K562 (cell line): ENCODE data around the gene PRICKLE2. TPM values are rescaled to one million over a fixed set of nuclear protein-coding genes. Genes with fewer than 3 reads are reported as not detected.
A peak's percentile ranks its signal among the peaks of the same experiment; 100 is the strongest.

Experiments used
- ATAC-seq: fragments of 200-7000 bp; cut with Tn5 transposase; 3 replicates; pipeline ENCODE4 v1.9.1; 2020; ENCODE audit warnings: moderate library complexity
- BruUV-seq: library from RNA; stranded (reverse); fragments of 400-500 nt; replicated peaks from 2 replicates; lab custom pipeline; 2021; lab: Mats Ljungman, UMichigan
- CTCF ChIA-PET: fragments of 300-600 bp; formaldehyde crosslinking; extraction: SDS; loops from one replicate; lab custom pipeline; 2021; ENCODE audit warnings: low intra/inter-chr PET ratio; lab: Yijun Ruan, JAX
- POLR2A ChIA-PET: fragments of 300-600, 350-650 bp; sonication (Branson Sonifier 250); formaldehyde crosslinking; extraction: SDS; loops from one replicate; lab custom pipeline; 2021; ENCODE audit warnings: antibody characterized with exemption, inconsistent platforms; lab: Yijun Ruan, JAX
- DNase-seq, 4 experiments: peaks; one replicate each; pipeline versions ENCODE4 v3.0.0 to v3.0.0-alpha.2; 2011 to 2018; ENCODE audit warnings: low spot score in 3 of 4, mixed read lengths in 3 of 4; ENCODE audit errors: extremely low read depth in 1 of 4
- FAIRE-seq: peaks from 2 replicates; lab custom pipeline; 2011; peaks lifted over from hg19 to GRCh38; lab: Jason Lieb, UNC
- H2AFZ ChIP-seq: 2 replicates; pipeline ENCODE4 v1.6.0; 2011; ENCODE audit warnings: low read depth, low read length, control low read depth, inconsistent platforms
- H3K27ac ChIP-seq: fragments of 200-600 bp; 3 replicates; pipeline ENCODE4 v1.8.0; 2011; ENCODE audit warnings: low read depth, mild to moderate bottlenecking, control low read depth, inconsistent platforms, low read length, moderate library complexity, mixed read lengths; ENCODE audit errors: extremely low read depth
- H3K27me3 ChIP-seq, 2 experiments: fragments of 300-600 bp in 1 of 2; 2 replicates in 1 of 2; 3 replicates in 1 of 2; pipeline versions ENCODE4 v1.6.0 to v1.8.0; 2011; ENCODE audit warnings: inconsistent platforms in 2 of 2, low read length in 2 of 2, mild to moderate bottlenecking in 1 of 2, mixed read lengths in 1 of 2, moderate library complexity in 1 of 2; ENCODE audit not compliant: control insufficient read depth in 2 of 2, insufficient read depth in 2 of 2
- H3K36me3 ChIP-seq: fragments of 300-600 bp; 3 replicates; pipeline ENCODE4 v1.8.0; 2011; ENCODE audit warnings: mild to moderate bottlenecking, low read length, inconsistent platforms; ENCODE audit not compliant: control insufficient read depth, insufficient read depth
- H3K4me1 ChIP-seq, 2 experiments: fragments of 200-600 bp in 1 of 2; replicated peaks in 1 of 2; 2 replicates in 1 of 2; 3 replicates in 1 of 2; pipeline versions ENCODE4 v1.5.1 to v1.8.0; 2011; ENCODE audit warnings: inconsistent platforms in 2 of 2, low read length in 2 of 2, mild to moderate bottlenecking in 1 of 2, mixed read lengths in 1 of 2, moderate library complexity in 1 of 2; ENCODE audit not compliant: control insufficient read depth in 2 of 2, insufficient read depth in 2 of 2
- H3K4me2 ChIP-seq: 2 replicates; pipeline ENCODE4 v1.6.1; 2011; ENCODE audit warnings: low read length, control low read depth, inconsistent platforms, mixed read lengths; ENCODE audit not compliant: insufficient read depth
- H3K4me3 ChIP-seq: fragments of 200-600 bp; sonication (generic), shearing (Covaris generic); 2 replicates; pipeline ENCODE4 v1.5.1; 2016; ENCODE audit warnings: control low read depth, inconsistent platforms
- H3K79me2 ChIP-seq: fragments of 200-600 bp; 3 replicates; pipeline ENCODE4 v1.8.0; 2011; ENCODE audit warnings: low read length, inconsistent platforms; ENCODE audit not compliant: control insufficient read depth, insufficient read depth
- H3K9ac ChIP-seq, 2 experiments: 2 replicates each; pipeline versions ENCODE4 v1.6.0 to v1.6.1; 2011; ENCODE audit warnings: low read depth in 2 of 2, low read length in 2 of 2, control low read depth in 1 of 2, inconsistent platforms in 1 of 2, mild to moderate bottlenecking in 1 of 2, mixed read lengths in 1 of 2; ENCODE audit not compliant: insufficient read depth in 1 of 2
- H3K9me1 ChIP-seq: one replicate; pipeline ENCODE4 v1.6.0; 2011; ENCODE audit warnings: inconsistent platforms, mild to moderate bottlenecking, low read length, moderate library complexity; ENCODE audit not compliant: control insufficient read depth, insufficient read depth
- H3K9me3 ChIP-seq: replicated peaks from 2 replicates; pipeline ENCODE4 v1.5.1; 2011; ENCODE audit warnings: low read depth, low read length, inconsistent platforms; ENCODE audit not compliant: control insufficient read depth, insufficient read depth
- H4K20me1 ChIP-seq: replicated peaks from 2 replicates; pipeline ENCODE4 v1.6.1; 2011; ENCODE audit warnings: low read length, inconsistent platforms, mixed read lengths; ENCODE audit not compliant: control insufficient read depth, insufficient read depth
- BACH1 ChIP-seq: fragments of 200-800 bp; sonication (Bioruptor generic); IDR thresholded peaks from 2 replicates; pipeline ENCODE4 v1.6.1; 2016; ENCODE audit warnings: missing genetic modification characterization, missing compliant biosample characterization
- FOXK2 ChIP-seq, 2 experiments: fragments of 450-650 bp; IDR thresholded peaks in 1 of 2; conservative IDR thresholded peaks in 1 of 2; 2 replicates each; pipeline ENCODE4 v1.6.1; 2016; ENCODE audit warnings: low read depth in 2 of 2, mild to moderate bottlenecking in 1 of 2
- HOMEZ ChIP-seq: fragments of 250-450 bp; sonication (Bioruptor Pico); IDR thresholded peaks from 2 replicates; pipeline ENCODE4 v1.4.0; 2020; ENCODE audit warnings: mild to moderate bottlenecking, moderate library complexity
- ZBTB11 ChIP-seq, 3 experiments: fragments of 200-800 bp in 1 of 3; fragments of 250-450 bp in 1 of 3; fragments of 450-650 bp in 1 of 3; sonication (Bioruptor Pico) in 1 of 3; sonication (Bioruptor generic) in 1 of 3; formaldehyde crosslinking in 1 of 3; IDR thresholded peaks; 2 replicates each; pipeline versions ENCODE4 v1.6.1 to v1.8.0; 2016 to 2022; ENCODE audit warnings: mild to moderate bottlenecking in 2 of 3, missing genetic modification characterization in 2 of 3, missing compliant biosample characterization in 1 of 3, moderate library complexity in 1 of 3
- WGBS: fragments of 100-300 bp; shearing (Covaris generic); methylation state at CpG from one replicate; pipeline ENCODE4 v1.1.6; 2016; ENCODE audit warnings: low coverage, mixed read lengths; ENCODE audit not compliant: insufficient coverage; ENCODE audit errors: missing lambda C conversion rate; 5-methylcytosine and 5-hydroxymethylcytosine counted together
- in situ Hi-C: fragments of 300-500 bp; cut with MboI; formaldehyde crosslinking; loops from 4 replicates; pipeline ENCODE4 v1.15.0; 2018; ENCODE audit warnings: inconsistent platforms, mixed read lengths
- intact Hi-C: fragments of 100-400 bp; cut with micrococcal nuclease; formaldehyde crosslinking; loops from 2 replicates; pipeline ENCODE4 v1.14.2; 2022
- polyA plus RNA-seq, 8 experiments: library from polyadenylated mRNA; depleted of rRNA in 4 of 8; stranded (reverse) in 5 of 8; unstranded in 3 of 8; fragments of >200 nt; fragmentation: Nextera tagmentation in 2 of 8; fragmentation: Illumina TruSeq in 1 of 8; extraction: Ambion mirVana in 2 of 8; extraction: Trizol in 1 of 8; gene quantifications; 2 replicates each; pipeline versions ENCODE4 v1.2.1 to v1.2.3, GENCODE V29; 2011 to 2014; ENCODE audit warnings: inconsistent platforms in 1 of 8, missing spikeins in 1 of 8
- total RNA-seq, 7 experiments: library from RNA; depleted of rRNA in 6 of 7; stranded (reverse); fragments of >200 nt in 6 of 7; fragmentation: Illumina TruSeq in 2 of 7; extraction: Trizol in 2 of 7; gene quantifications; 2 replicates each; pipeline versions ENCODE4 v1.2.1 to v1.2.3, GENCODE V29; 2011 to 2021; ENCODE audit warnings: low replicate concordance in 1 of 7
- TF ChIP-seq, protein P1 (sequence below), 3 experiments: IDR thresholded peaks in 2 of 3; conservative IDR thresholded peaks in 1 of 3; 2 replicates each; pipeline ENCODE4 v1.5.1; 2011 to 2012; ENCODE audit warnings: low read length in 3 of 3, mild to moderate bottlenecking in 3 of 3, control low read depth in 2 of 3, improper control_type of control experiment in 1 of 3, inconsistent platforms in 1 of 3, low read depth in 1 of 3, mixed read lengths in 1 of 3, moderate library complexity in 1 of 3; ENCODE audit not compliant: insufficient read depth in 2 of 3

Gene PRICKLE2
- total and polyA plus RNA-seq, 9 of the 15 experiments (the other 6 are each of a cell fraction or from before 2014, with no cell fraction given), result 0.07 to 0.09 TPM; not detected in 7

DNA sequence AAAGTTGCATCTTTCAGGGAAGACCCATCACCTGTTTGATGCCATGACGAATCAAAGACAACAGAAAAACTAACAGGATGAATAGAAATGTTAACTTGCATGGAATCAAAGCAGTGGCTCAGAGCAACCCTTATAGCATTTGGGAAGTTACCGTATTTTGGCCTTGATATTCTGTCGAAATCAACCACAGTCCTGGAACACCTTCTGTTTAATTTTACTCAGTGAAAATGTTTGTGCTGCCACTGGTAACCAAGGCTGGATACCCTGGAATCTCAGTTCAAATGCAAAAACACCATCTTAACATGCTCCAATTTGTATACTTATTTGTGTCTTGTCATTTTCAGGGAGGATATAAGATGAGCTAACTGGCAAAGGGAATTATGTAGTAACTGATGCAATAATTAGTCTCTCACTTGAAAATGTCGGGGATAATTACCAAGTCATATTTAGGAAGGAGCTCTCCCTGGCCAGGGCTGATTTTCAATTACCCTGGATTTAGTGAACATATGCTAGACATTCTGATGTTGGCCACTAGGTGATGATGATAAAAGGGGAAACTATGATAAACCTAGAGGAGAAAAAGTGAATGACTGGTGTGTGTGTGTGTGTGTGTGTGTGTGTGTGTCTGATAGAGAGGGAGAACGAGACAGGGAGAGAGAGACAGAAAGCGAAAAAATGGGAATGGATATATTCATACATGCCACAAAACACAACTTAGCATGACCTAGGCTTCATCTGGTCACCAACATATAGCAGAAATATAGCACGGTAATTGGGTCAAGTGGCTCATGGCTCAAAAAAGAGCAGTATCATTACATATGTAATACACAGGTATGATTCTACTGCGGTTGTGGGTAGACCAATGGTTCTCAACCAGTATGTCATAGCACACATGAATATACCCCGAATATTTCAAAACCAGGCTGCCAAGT, 19.0 kb upstream of the PRICKLE2 start:
- peak; percentile 63; the same call in 2 of the 3 replicates for ATAC-seq
- Histone ChIP-seq H3K9me3 (no peaks in the 10 kb centered on the region), H3K4me1 (no peaks in the 10 kb centered on the region; a peak in 1 of 5 replicates), H4K20me1 (no peaks in the 10 kb centered on the region), H3K4me3 (no peak overlapping the region), H3K27me3 (no peaks in the 10 kb centered on the region), H2AFZ (no peak overlapping the region), H3K4me2 (no peak overlapping the region), H3K9me1 (no peaks in the 10 kb centered on the region), H3K79me2 (no peaks in the 10 kb centered on the region), H3K9ac (no peak overlapping the region), H3K27ac (no peak overlapping the region), H3K36me3 (no peaks in the 10 kb centered on the region)
- WGBS, result 4% methylated on average over 8 of the region's 9 CpGs
- peak; percentile 3 to 12 (median 8) for DNase-seq
- no TSS peak for BruUV-seq
- TF ChIP-seq, protein P1, sequence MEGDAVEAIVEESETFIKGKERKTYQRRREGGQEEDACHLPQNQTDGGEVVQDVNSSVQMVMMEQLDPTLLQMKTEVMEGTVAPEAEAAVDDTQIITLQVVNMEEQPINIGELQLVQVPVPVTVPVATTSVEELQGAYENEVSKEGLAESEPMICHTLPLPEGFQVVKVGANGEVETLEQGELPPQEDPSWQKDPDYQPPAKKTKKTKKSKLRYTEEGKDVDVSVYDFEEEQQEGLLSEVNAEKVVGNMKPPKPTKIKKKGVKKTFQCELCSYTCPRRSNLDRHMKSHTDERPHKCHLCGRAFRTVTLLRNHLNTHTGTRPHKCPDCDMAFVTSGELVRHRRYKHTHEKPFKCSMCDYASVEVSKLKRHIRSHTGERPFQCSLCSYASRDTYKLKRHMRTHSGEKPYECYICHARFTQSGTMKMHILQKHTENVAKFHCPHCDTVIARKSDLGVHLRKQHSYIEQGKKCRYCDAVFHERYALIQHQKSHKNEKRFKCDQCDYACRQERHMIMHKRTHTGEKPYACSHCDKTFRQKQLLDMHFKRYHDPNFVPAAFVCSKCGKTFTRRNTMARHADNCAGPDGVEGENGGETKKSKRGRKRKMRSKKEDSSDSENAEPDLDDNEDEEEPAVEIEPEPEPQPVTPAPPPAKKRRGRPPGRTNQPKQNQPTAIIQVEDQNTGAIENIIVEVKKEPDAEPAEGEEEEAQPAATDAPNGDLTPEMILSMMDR (IDR thresholded peaks at IDR 0.05 in 2 of 3, conservative IDR thresholded peaks at IDR 0.05 in 1 of 3; ENCODE audit: insufficient read depth in 2 of 3, low read depth in 1 of 3, low read length in 3 of 3), result peak in 2 of 3 experiments; percentile 43 to 83; a peak in 4 of 6 replicates
- TF ChIP-seq HOMEZ (CRISPR knock-in tag) (no peak), BACH1 (tag) (no peak), ZBTB11 (CRISPR knock-in tag; IDR thresholded peaks at IDR 0.05) (peak in 1 of 3 experiments; percentile 51; a peak in 1 of 6 replicates), FOXK2 (conservative IDR thresholded peaks at IDR 0.05 in 1 of 2, IDR thresholded peaks at IDR 0.05 in 1 of 2; ENCODE audit: low read depth in 2 of 2) (no peak)
- intact Hi-C loops (no loop called here), in situ Hi-C loops (no loop called here)
- FAIRE-seq, result no peak
- ChIA-PET POLR2A (interaction anchor here (0.6 kb wide), 1 partner anchor 207 kb away, joined by 3 read pairs; no protein-coding TSS in a partner anchor), CTCF (no interaction called here)
